Lower leg skin (tissue), 3 donors: ENCODE data around the gene SGSH.

Source experiments
- CTCF ChIP-seq, 3 donors: fragments of 450-650 bp; IDR thresholded peaks; one replicate each; pipeline ENCODE4 v1.5.1; 2016; ENCODE audit warnings: antibody characterized with exemption in 3 of 3, mild to moderate bottlenecking in 3 of 3, moderate library complexity in 2 of 3
- POLR2A ChIP-seq, 2 donors: fragments of 450-650 bp; IDR thresholded peaks; one replicate each; pipeline ENCODE4 v1.6.1; 2016 to 2017; ENCODE audit warnings: antibody characterized with exemption in 2 of 2, mild to moderate bottlenecking in 1 of 2, moderate library complexity in 1 of 2

GRCh38 chr17:80222376-80223141 is 2.4 kb upstream of the SGSH start:
- TF ChIP-seq CTCF (IDR thresholded peaks at IDR 0.05), result no peak
- no peak for TF ChIP-seq POLR2A (IDR thresholded peaks at IDR 0.05)
